ENCODE measurements around the gene FBXO38.
"Not testable (repeated sequence)": the region's sequence is repeated elsewhere in the genome, so short reads cannot be mapped to it uniquely, and the experiment has no call there.

FBXO38 gene

GRCh38 chr5:148433826-148434225 lies 50.1 kb downstream of the FBXO38 start:
- DNase-seq = no peak

DNA sequence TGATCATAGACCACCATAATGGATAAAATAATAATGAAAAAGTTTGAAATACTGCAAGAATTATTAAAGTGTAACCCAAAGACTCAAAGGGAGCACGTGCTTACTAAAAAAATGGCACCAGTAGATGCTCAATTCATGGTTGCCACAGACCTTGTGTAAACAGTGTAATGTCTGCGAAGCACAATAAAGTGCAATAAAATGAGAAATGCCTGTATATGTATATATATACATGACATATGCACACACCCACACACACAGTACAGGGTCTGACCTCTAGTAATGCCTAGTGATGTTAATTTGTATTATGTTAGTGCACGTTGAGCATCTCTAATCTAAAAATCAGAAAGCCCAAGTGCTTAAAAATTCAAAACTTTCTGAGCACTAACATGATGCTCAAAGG lies 52.3 kb downstream of the FBXO38 start:
- no peak for DNase-seq

DNA sequence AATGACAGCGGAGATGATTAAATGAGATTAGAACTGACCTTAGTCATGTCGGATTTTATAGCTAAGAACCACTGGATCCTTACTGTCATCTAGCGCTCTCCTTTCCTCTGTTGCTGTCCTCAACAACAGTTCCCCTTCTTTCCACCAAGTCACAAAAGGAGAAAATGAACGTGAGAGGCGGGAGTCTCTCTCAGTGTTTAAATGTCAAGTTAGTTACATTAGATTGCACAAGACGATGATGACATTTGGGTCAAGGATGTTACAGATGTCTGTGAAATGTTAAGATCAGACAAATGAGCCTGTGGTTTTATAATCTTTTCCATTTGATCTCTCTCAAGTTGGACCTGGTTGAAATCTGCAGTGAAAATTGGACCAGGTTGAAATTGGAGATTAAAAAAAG lies 53.5 kb downstream of the FBXO38 start:
- DNase-seq = no peak

GRCh38 chr5:148438933-148439332 lies 55.2 kb downstream of the FBXO38 start:
- no peak for DNase-seq

GRCh38 chr5:148443241-148443640 lies 59.5 kb downstream of the FBXO38 start:
- no peak for DNase-seq

DNA sequence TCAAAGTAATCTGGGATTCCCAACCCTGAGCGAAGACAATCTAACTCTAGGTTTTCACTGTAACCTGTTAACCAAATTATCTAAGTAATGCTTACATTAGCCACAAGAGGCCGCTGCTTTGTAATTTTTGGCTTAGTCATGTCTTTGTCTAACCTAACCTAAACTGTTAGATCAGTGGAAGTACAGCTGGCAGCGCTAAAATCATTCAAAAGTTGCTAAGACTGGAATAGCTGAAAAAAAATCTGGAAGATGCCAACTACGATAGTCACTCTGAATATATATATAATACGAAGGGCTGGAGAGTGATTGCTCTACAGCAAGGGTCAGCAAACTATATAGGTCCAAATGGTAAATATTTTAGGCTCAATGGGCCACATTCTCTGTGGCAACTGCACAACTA lies 60.2 kb downstream of the FBXO38 start:
- DNase-seq = peak; percentile 52

GRCh38 chr5:148445578-148445977 lies 61.8 kb downstream of the FBXO38 start:
- no peak for DNase-seq

GRCh38 chr5:148446611-148447010 lies 62.9 kb downstream of the FBXO38 start:
- DNase-seq = no peak

DNA sequence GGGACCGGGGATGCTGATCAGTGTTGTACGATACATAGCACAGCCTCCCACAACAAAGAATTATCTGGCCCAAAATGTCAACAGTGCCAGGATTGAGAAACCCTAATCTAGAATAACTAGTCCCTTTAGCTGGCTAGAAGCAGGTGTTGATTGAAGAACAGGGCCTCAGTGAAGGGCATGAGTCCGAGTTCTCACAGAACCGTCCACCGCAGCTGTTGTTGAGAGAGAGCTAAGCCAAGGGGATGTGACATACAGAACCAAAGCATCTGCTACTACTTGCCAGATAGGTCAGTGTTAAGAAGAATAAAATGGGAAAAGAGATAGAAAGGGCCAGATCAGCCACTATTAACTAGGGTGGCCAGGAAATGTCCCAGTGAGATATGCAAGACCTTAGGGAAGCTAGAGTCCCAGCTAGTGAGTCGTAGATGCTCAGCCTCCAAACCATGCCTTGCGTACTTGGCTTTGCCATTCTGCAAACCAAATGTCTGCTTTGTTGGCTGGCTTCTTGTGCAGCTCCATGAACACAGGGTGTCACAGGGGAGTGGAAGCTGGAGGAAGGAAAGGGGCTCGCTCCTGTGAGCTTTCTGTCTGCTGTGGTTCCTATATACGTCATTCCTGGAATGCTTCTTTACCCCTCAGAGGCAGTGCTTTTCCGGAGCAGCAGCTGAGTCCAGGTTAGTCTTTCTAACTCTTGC lies 68.9 kb downstream of the FBXO38 start:
- no peak for DNase-seq

GRCh38 chr5:148454576-148454975 lies 70.8 kb downstream of the FBXO38 start:
- no peak for DNase-seq

DNA sequence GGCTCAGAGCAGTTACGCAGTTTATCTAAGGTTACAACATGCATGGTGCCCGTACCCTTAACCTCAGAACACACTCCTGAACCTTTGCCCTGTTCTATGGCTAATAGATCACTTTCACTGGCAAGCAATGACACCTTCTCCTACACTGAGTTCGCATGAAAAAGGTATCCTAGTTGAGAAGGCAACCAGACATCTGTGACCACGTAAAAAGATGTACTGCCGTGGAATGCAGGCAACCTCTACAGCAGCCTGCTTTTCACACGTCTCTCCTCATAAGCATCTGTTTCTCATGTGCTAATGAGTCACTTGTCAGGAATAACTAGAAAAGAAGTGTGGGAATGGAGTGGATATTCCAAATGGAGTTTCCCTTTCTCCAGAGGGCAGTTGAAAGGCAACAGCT lies 71.4 kb downstream of the FBXO38 start:
- no peak for DNase-seq

GRCh38 chr5:148457183-148457620 lies 73.4 kb downstream of the FBXO38 start:
- DNase-seq = peak; percentile 6

- DNase-seq = no peak
Measured at GRCh38 chr5:148458036-148458888, 74.5 kb downstream of the FBXO38 start.

- no peak for DNase-seq
Measured at GRCh38 chr5:148459669-148460068, 75.9 kb downstream of the FBXO38 start.

DNA sequence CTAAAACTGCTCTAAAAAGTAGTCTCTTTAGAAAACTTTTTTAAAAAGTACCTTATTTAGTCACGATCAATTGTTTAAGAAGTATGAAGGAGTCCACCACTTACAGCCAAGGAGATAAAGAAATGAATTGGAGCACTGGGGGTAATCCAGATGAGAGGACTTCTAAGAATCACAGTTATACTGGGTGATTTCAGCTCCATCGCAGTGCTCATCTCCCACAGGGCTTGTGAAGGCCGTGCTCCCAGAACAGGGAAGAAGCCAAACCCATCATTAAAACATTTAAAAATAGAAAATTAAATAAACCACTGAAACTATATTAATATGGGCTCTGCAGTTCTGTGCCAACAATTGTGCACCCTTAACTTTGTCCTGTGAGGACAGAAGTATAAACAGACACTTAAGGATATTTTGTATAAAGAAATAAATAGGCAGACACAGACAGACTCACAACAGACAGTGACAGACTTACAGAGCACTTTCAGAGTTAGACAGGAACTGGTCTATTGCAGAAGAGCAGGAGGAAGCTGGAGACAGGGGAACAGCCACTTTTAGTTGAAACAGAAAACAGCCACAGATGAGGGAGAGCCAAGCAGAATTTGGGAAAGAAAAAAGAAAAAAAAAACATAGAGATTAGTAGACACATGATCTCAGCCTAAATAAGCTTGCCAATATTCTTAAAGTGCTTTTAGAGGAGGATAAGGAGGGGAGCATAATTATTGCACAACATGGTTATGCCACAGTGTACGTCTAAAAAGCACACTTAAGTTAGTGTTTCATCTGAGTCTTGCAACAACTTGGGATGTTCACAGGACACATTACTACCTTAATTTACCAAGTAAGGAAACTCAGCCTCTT lies 81.8 kb downstream of the FBXO38 start:
- DNase-seq = no peak

DNA sequence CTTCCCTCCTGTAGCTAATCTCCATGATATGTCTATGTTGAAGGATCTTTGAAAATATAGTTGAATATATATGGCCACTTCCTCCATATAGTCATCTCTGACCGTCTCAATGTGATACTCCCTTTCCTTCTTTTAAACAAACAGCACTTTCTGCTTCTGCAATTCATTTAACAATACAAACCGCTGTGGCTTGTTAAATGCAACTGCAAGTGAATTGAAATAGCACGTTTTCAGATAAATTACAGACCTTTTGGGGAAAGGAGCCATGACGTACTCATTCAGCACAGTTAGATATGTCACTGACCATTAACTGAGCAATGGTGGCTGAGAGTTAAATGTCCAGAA lies 82.5 kb downstream of the FBXO38 start:
- no peak for DNase-seq

DNA sequence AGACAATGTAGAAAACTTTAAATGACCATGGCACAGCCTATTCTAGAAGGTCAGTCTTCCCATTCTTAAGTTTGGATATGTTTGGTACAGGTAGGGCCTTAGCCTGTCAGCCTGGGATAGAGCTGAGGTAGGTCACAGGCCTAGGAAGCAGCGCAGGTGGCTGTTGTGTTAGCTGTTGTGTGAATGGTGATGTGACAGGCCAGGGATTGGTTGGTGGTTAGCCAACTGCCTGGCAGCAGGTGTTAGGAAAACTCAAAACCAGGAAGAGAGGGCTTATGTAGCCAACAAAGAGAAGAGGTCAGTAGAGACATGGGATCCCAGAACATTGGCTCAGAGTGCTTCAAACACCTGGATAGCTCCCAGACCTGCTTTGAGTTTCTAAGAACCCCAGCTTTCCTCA lies 84.2 kb downstream of the FBXO38 start:
- DNase-seq = no peak

DNA sequence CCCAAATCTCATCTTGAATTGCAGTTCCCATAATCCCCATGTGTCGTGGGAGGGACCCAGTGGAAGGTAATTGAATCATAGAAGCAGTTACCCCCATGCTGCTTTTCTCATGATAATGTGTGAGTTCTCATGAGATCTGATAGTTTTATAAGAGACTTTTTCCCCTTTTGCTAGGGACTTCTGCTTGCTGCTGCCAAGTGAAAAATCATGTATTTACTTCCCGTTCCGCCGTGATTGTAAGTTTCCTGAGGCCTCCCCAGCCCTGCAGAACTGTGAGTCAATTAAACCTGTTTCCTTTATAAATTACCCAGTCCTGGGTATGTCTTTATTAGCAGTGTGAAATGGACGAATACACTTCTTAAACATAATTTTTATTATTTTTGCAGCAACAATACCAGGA lies 85.0 kb downstream of the FBXO38 start:
- DNase-seq = not testable (repeated sequence)

GRCh38 chr5:148469501-148469935 lies 85.8 kb downstream of the FBXO38 start:
- no peak for DNase-seq

DNA sequence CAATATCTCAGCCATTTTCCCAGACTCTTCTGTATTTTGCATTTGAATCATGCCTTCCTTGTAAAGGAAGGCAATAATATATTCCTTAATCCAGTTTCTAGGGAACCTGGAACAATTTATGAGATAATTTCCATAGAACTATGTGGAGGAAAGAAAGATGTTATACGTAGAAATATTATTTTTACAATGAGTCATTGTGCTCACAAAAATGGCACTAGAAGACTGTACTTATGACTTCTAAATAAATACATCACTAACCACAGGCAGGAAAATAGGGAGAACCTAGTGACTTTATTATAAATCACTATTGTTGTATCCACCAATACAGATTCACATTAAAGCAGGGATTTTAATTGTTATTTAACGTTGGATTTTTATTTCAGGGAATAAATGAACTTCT lies 87.6 kb downstream of the FBXO38 start:
- no peak for DNase-seq

DNA sequence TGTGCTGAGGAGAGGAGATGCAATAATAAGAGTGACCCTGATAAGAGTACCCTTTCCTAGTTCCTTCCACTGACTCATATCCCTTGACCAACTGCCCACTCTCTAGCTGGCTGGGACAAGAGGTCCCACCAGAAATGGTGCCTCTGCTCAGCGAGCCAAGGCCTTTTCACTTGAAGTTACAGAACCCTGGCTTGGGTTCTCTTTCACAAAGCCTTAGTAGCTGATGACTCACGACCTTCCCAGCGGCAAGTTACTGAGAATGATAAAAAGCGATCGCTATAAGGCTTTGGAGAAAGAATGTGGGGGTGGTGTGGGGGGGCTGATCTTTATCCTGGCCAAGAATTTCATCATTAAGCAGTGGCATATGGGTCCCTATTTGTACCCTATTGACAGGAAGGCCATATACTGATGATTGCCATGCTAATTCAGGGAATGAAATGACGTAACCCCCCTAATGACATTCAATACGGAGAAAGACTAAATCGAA lies 90.3 kb downstream of the FBXO38 start:
- DNase-seq = no peak

DNA sequence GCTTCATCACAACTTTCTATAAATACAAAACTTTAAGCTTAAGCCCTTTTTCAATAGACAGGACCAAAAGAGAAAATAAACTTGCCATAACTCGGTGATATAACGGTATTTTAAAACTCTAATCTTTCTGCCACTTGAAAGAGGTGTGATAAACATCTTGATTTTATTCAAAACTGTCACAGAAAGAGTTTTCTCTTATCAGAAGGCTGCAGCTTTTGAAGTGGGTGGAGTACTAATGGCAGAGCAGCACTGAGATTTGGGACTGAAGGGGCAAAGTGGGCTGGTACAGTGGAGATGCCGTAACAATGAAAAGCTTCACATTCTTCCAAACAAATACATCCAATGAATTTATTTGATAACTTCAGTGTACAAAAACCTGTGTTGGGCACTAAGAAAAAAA lies 92.5 kb downstream of the FBXO38 start:
- no peak for DNase-seq

- DNase-seq = no peak
Measured at GRCh38 chr5:148477429-148477828, 93.7 kb downstream of the FBXO38 start.
